Endothelial cell of umbilical vein (primary cell): ENCODE measurements around the gene PSMB5. TPM values are rescaled to one million over a fixed set of nuclear protein-coding genes. Genes with fewer than 3 reads are reported as not detected.

ENCODE experiments used
- BruUV-seq: library from RNA; stranded (reverse); fragments of 400-500 nt; replicated peaks from 2 replicates; lab custom pipeline; 2021; lab: Mats Ljungman, UMichigan
- CTCF ChIA-PET: fragments of 300-600, 350-600 bp; sonication (Branson Sonifier 250); formaldehyde crosslinking; loops from one replicate; lab custom pipeline; 2021; ENCODE audit warnings: antibody characterized with exemption, inconsistent platforms; lab: Charles Lee
- POLR2A ChIA-PET: fragments of 300-600, 350-600 bp; sonication (Branson Sonifier 250); formaldehyde crosslinking; loops from one replicate; lab custom pipeline; 2021; ENCODE audit warnings: antibody characterized with exemption, inconsistent platforms; lab: Charles Lee
- DNase-seq: peaks from one replicate; pipeline ENCODE4 v3.0.0-alpha.2; 2011; ENCODE audit warnings: low read depth, low spot score
- FAIRE-seq: peaks from 2 replicates; lab custom pipeline; 2011; peaks lifted over from hg19 to GRCh38; lab: Jason Lieb, UNC
- H2AFZ ChIP-seq: 2 replicates; pipeline ENCODE4 v1.6.0; 2012; ENCODE audit warnings: low read depth, low read length, control low read depth, inconsistent platforms
- H3K27ac ChIP-seq: 2 replicates; pipeline ENCODE4 v1.5.1; 2011; ENCODE audit warnings: low read depth, mild to moderate bottlenecking, control low read depth, low read length, moderate library complexity; ENCODE audit not compliant: insufficient read depth
- H3K27me3 ChIP-seq, 2 experiments: 2 replicates each; pipeline versions ENCODE4 v1.6.0 to v1.6.1; 2011; ENCODE audit warnings: low read length in 2 of 2, mixed read lengths in 1 of 2; ENCODE audit not compliant: control insufficient read depth in 2 of 2, insufficient read depth in 2 of 2
- H3K36me3 ChIP-seq, 2 experiments: 2 replicates in 1 of 2; 3 replicates in 1 of 2; pipeline ENCODE4 v1.5.1; 2011; ENCODE audit warnings: low read length in 2 of 2, mild to moderate bottlenecking in 1 of 2, moderate library complexity in 1 of 2; ENCODE audit not compliant: control insufficient read depth in 2 of 2, insufficient read depth in 2 of 2; ENCODE audit errors: extremely low read depth in 1 of 2
- H3K4me1 ChIP-seq: 3 replicates; pipeline ENCODE4 v1.5.1; 2011; ENCODE audit warnings: mild to moderate bottlenecking, low read length; ENCODE audit not compliant: control insufficient read depth, insufficient read depth; ENCODE audit errors: extremely low read depth
- H3K4me2 ChIP-seq: 2 replicates; pipeline ENCODE4 v1.6.1; 2011; ENCODE audit warnings: low read length, control low read depth, mixed read lengths; ENCODE audit not compliant: insufficient read depth
- H3K4me3 ChIP-seq, 3 experiments: fragments of 200-600 bp in 1 of 3; sonication (generic), shearing (Covaris generic) in 1 of 3; replicated peaks in 1 of 3; 2 replicates each; pipeline ENCODE4 v1.5.1; 2011 to 2016; ENCODE audit warnings: control low read depth in 3 of 3, low read length in 3 of 3, mild to moderate bottlenecking in 2 of 3, inconsistent platforms in 1 of 3, low read depth in 1 of 3, moderate library complexity in 1 of 3; ENCODE audit not compliant: insufficient read depth in 1 of 3
- H3K79me2 ChIP-seq: 2 replicates; pipeline ENCODE4 v1.6.0; 2012; ENCODE audit warnings: low read length, inconsistent platforms; ENCODE audit not compliant: control insufficient read depth, insufficient read depth
- H3K9ac ChIP-seq: replicated peaks from 2 replicates; pipeline ENCODE3; 2011; ENCODE audit warnings: low read length, control low read depth; ENCODE audit not compliant: insufficient read depth; ENCODE audit errors: extremely low read depth
- H3K9me1 ChIP-seq: replicated peaks from 3 replicates; pipeline ENCODE4 v1.6.0; 2011; ENCODE audit warnings: mild to moderate bottlenecking, low read length; ENCODE audit not compliant: control insufficient read depth, insufficient read depth; ENCODE audit errors: extremely low read depth
- H3K9me3 ChIP-seq: replicated peaks from 2 replicates; pipeline ENCODE4 v1.5.1; 2012; ENCODE audit warnings: low read length, inconsistent platforms; ENCODE audit not compliant: control insufficient read depth, insufficient read depth
- H4K20me1 ChIP-seq: replicated peaks from 2 replicates; pipeline ENCODE3; 2011; ENCODE audit warnings: mild to moderate bottlenecking, low read length; ENCODE audit not compliant: control insufficient read depth, insufficient read depth; ENCODE audit errors: extremely low read depth
- CTCF ChIP-seq, 2 donors: IDR thresholded peaks; 1 replicate in 1 of 2; 2 replicates in 1 of 2; pipeline ENCODE4 v1.5.1; 2011; ENCODE audit warnings: low read length in 2 of 2, mild to moderate bottlenecking in 2 of 2, moderate library complexity in 2 of 2, control low read depth in 1 of 2, inconsistent platforms in 1 of 2, low read depth in 1 of 2; ENCODE audit not compliant: insufficient read depth in 1 of 2; ENCODE audit errors: extremely low read depth in 1 of 2
- EZH2 ChIP-seq: IDR thresholded peaks from 2 replicates; pipeline ENCODE4 v1.6.1; 2012; ENCODE audit warnings: borderline replicate concordance, low read depth, mild to moderate bottlenecking, moderate library complexity, low read length, inconsistent platforms; ENCODE audit not compliant: severe bottlenecking
- FOS ChIP-seq: IDR thresholded peaks from 2 replicates; pipeline ENCODE4 v1.6.1; 2011; ENCODE audit warnings: mild to moderate bottlenecking, low read length, moderate library complexity, borderline replicate concordance; ENCODE audit not compliant: insufficient read depth
- GATA2 ChIP-seq: IDR thresholded peaks from 2 replicates; pipeline ENCODE4 v1.7.0; 2011; ENCODE audit warnings: low read depth, mild to moderate bottlenecking, moderate library complexity, mixed read lengths, low read length; ENCODE audit not compliant: insufficient read length, insufficient read depth
- JUN ChIP-seq: IDR thresholded peaks from 2 replicates; pipeline ENCODE4 v1.6.1; 2011; ENCODE audit warnings: borderline replicate concordance, low read depth; ENCODE audit not compliant: insufficient read length, insufficient read depth
- MAX ChIP-seq: IDR thresholded peaks from 2 replicates; pipeline ENCODE4 v1.6.1; 2011; ENCODE audit not compliant: insufficient read depth, insufficient read length
- MYC ChIP-seq: IDR thresholded peaks from one replicate; pipeline ENCODE4 v1.6.1; 2011; ENCODE audit warnings: mild to moderate bottlenecking, low read depth, low read length
- POLR2A ChIP-seq: IDR thresholded peaks from 2 replicates; pipeline ENCODE4 v1.6.1; 2012; ENCODE audit warnings: low read depth, mild to moderate bottlenecking, control low read depth, low read length
- POLR2AphosphoS5 ChIP-seq: IDR thresholded peaks from 2 replicates; pipeline ENCODE4 v1.6.1; 2012; ENCODE audit warnings: low read depth, mild to moderate bottlenecking, control low read depth, low read length, moderate library complexity; ENCODE audit not compliant: insufficient read depth
- dilution Hi-C: fragments of 300-500 bp; cut with MboI; formaldehyde crosslinking; loops from one replicate; pipeline ENCODE4 v1.15.0; 2019; ENCODE audit warnings: low sequenced_read_pairs; ENCODE audit not compliant: extremely low pct_ligation_motif_present
- intact Hi-C: fragments of 100-400 bp; cut with micrococcal nuclease; formaldehyde crosslinking; loops from one replicate; pipeline ENCODE4 v1.10.0; 2022
- polyA plus RNA-seq, 4 experiments: library from polyadenylated mRNA; depleted of rRNA in 3 of 4; stranded (reverse) in 3 of 4; unstranded in 1 of 4; fragments of >200 nt; gene quantifications; 2 replicates each; pipeline versions ENCODE4 v1.2.1 to v1.2.3, GENCODE V29; 2011 to 2012; ENCODE audit warnings: missing spikeins in 1 of 4
- total RNA-seq: library from RNA; stranded (reverse); gene quantifications from 2 replicates; pipeline ENCODE4 v1.2.3, GENCODE V29; 2021

PSMB5 gene
- total and polyA plus RNA-seq, 2 donors (not counting 3 experiments of a cell fraction or from before 2014, with no cell fraction given), result 236 to 464 TPM

- H3K27ac ChIP-seq, result no peak overlapping the region
- dilution Hi-C loops, result no loop called here
- peaks cover 16% of the 10 kb centered on the region for H3K4me1 ChIP-seq
- no peak for FAIRE-seq
- H3K27me3 ChIP-seq, result no peaks in the 10 kb centered on the region
- H3K36me3 ChIP-seq, result no peaks in the 10 kb centered on the region
- ChIA-PET POLR2A (interaction anchor here (1.9 kb wide), 1 partner anchor 34 kb away, joined by 4 read pairs; no protein-coding TSS in a partner anchor), CTCF (interaction anchor here (1.3 to 1.7 kb wide), 3 partner anchors 33 to 54 kb away, joined by 4 to 9 read pairs (median 8); no protein-coding TSS in a partner anchor)
- DNase-seq, result no peak
- H3K4me3 ChIP-seq, result no peak overlapping the region
- no peaks in the 10 kb centered on the region for H3K79me2 ChIP-seq
- H3K9me1 ChIP-seq, result no peaks in the 10 kb centered on the region
- H2AFZ ChIP-seq, result no peak overlapping the region
- TF ChIP-seq EZH2 (no peak), POLR2A (no peak), JUN (no peak), POLR2AphosphoS5 (no peak), MYC (no peak), MAX (no peak), CTCF (IDR thresholded peaks at IDR 0.05; ENCODE audit: extremely low read depth in 1 of 2, insufficient read depth in 1 of 2, low read depth in 1 of 2, low read length in 2 of 2) (no peak), FOS (no peak), GATA2 (no peak)
- intact Hi-C loops, result no loop called here
- no peaks in the 10 kb centered on the region for H4K20me1 ChIP-seq
- no peaks in the 10 kb centered on the region for H3K9me3 ChIP-seq
- H3K4me2 ChIP-seq, result no peak overlapping the region
- H3K9ac ChIP-seq, result no peak overlapping the region
- no TSS peak for BruUV-seq
Measured at GRCh38 chr14:23040100-23040499, 5.4 kb upstream of the PSMB5 start.
